Skeletal muscle satellite cell (primary cell): ENCODE measurements around the gene NEK9. TPM values are rescaled to one million over a fixed set of nuclear protein-coding genes. Genes with fewer than 3 reads are reported as not detected.

Source experiments
- H3K27me3 ChIP-seq: 2 replicates; pipeline ENCODE4 v1.7.0; 2013; ENCODE audit warnings: low read length; ENCODE audit not compliant: control insufficient read depth, insufficient read depth
- H3K36me3 ChIP-seq: 2 replicates; pipeline ENCODE4 v1.7.0; 2013; ENCODE audit warnings: mild to moderate bottlenecking, control low read depth, low read length; ENCODE audit not compliant: insufficient read depth
- H3K4me1 ChIP-seq: 2 replicates; pipeline ENCODE4 v1.7.0; 2013; ENCODE audit warnings: low read length; ENCODE audit not compliant: control insufficient read depth, insufficient read depth
- H3K4me2 ChIP-seq: 2 replicates; pipeline ENCODE4 v1.7.0; 2013; ENCODE audit warnings: mild to moderate bottlenecking, low read length
- H3K4me3 ChIP-seq: 2 replicates; pipeline ENCODE4 v1.7.0; 2013; ENCODE audit warnings: low read length
- H3K9ac ChIP-seq: 2 replicates; pipeline ENCODE4 v1.7.0; 2013; ENCODE audit warnings: mild to moderate bottlenecking, low read depth, low read length, moderate library complexity
- H3K9me3 ChIP-seq: replicated peaks from 2 replicates; pipeline ENCODE4 v1.7.0; 2013; ENCODE audit warnings: mild to moderate bottlenecking, control low read depth, low read length
- total RNA-seq: library from RNA; depleted of rRNA; stranded (reverse); fragments of >200 nt; gene quantifications from 2 replicates; pipeline ENCODE4 v1.2.3, GENCODE V29; 2012; rRNA removed

Gene NEK9
- 26.6 and 31.2 TPM in 2 replicates for total RNA-seq

DNA sequence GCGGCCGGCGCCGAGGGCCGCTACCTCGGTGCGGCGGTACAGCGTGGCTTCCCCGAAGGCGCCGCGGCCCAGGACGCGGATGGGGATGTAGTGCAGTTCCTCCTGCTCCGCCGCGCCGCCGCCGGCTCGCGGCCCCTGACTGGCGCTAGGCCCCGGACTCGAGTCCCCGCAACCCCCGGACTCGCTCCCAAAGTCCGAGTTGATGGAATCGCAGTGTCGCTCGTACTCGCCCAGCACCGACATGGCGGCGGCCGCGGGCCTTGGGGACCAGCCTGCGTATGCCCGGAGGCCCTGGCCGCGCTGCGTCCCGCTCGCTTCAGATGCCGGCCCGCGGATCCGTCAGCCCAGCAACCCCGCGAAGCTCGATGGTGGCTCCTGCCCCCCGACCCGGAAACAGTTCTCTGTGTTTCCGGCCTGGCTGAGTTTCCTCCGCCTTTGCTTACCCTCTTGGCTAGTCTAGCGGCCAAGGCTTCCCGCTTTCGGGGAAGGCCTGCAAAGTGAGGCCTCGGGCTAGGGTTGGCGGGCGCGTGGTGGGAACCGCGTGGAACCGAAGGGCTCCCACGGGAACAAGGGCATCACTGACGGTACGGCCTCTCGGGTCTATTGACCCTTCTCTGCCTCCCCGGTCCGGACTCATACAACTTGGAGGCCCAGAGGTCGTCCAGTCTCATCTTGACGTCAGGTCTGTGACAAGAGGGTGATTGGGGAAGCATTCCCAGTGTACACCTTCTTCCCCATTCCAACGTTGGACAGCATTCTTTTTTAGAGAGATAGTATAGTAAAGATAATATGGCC is at the start of gene NEK9:
Gene NEK9, minus strand, starts transcription at position 370 of the 795 bp plus-strand sequence. Its CDS starts 127 bp downstream, at position 243.
- Histone ChIP-seq H3K9ac (peak within 1 kb of the TSS; percentile 99), H3K36me3 (peaks cover 5% of the 10 kb centered on the region), H3K27me3 (no peaks in the 10 kb centered on the region), H3K4me3 (peak within 1 kb of the TSS; percentile 90), H3K4me2 (peak within 1 kb of the TSS; percentile 99), H3K9me3 (no peaks in the 10 kb centered on the region), H3K4me1 (peaks cover 30% of the 10 kb centered on the region)

- H3K9me3 ChIP-seq: no peaks in the 10 kb centered on the region
- peak within 1 kb of the TSS; percentile 97 for H3K9ac ChIP-seq
- H3K27me3 ChIP-seq: no peaks in the 10 kb centered on the region
- H3K4me2 ChIP-seq: peak within 1 kb of the TSS; percentile 81
- H3K4me3 ChIP-seq: peak within 1 kb of the TSS; percentile 86
- H3K4me1 ChIP-seq: peaks cover 12% of the 10 kb centered on the region
- no peaks in the 10 kb centered on the region for H3K36me3 ChIP-seq
These were observed 49.4 kb upstream of the NEK9 start, which contains the start of gene TMED10 for GRCh38 chr14:75176142-75176820. TMED10 (minus strand) TSS chr14:75176612; CDS start chr14:75176579, 33 bp downstream.

DNA sequence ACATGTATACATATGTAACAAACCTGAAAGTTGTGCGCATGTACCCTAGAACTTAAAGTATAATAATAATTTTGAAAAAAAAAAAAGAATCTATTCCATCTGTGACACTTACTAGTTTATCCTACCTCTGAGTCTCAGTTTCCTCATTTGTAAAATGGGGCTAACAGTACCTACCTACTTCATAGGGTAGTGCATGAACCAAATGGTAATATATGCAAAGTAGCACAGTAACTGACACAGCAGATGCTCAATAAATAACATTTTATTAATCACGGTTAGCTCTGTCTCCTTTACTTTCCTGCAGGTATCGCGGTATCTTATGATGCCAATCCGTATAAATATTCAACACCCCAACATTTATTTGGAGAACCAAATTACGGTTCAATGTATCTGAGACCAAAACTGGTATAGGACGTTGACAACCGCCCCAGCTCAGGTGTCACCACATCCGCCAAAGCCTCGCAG is 48.9 kb upstream of the NEK9 start:
- no peaks in the 10 kb centered on the region for H3K36me3 ChIP-seq
- H3K27me3 ChIP-seq: no peaks in the 10 kb centered on the region
- peak overlapping the region; percentile 86 for H3K4me3 ChIP-seq
- H3K9me3 ChIP-seq: no peaks in the 10 kb centered on the region
- peak overlapping the region; percentile 81 for H3K4me2 ChIP-seq
- peaks cover 12% of the 10 kb centered on the region for H3K4me1 ChIP-seq
- H3K9ac ChIP-seq: peak overlapping the region; percentile 97

GRCh38 chr14:75174066-75174465 is 47.2 kb upstream of the NEK9 start:
- no peak overlapping the region for H3K4me3 ChIP-seq
- no peak overlapping the region for H3K9ac ChIP-seq
- H3K9me3 ChIP-seq: no peaks in the 10 kb centered on the region
- H3K27me3 ChIP-seq: no peaks in the 10 kb centered on the region
- H3K4me2 ChIP-seq: peak overlapping the region; percentile 81
- peaks cover 12% of the 10 kb centered on the region for H3K4me1 ChIP-seq
- no peaks in the 10 kb centered on the region for H3K36me3 ChIP-seq

- Histone ChIP-seq H3K4me3 (no peak overlapping the region), H3K9me3 (no peaks in the 10 kb centered on the region), H3K27me3 (no peaks in the 10 kb centered on the region), H3K36me3 (no peaks in the 10 kb centered on the region), H3K4me2 (no peak overlapping the region), H3K9ac (no peak overlapping the region), H3K4me1 (peaks cover 25% of the 10 kb centered on the region)
These were observed 43.9 kb upstream of the NEK9 start for GRCh38 chr14:75170772-75171171.

DNA sequence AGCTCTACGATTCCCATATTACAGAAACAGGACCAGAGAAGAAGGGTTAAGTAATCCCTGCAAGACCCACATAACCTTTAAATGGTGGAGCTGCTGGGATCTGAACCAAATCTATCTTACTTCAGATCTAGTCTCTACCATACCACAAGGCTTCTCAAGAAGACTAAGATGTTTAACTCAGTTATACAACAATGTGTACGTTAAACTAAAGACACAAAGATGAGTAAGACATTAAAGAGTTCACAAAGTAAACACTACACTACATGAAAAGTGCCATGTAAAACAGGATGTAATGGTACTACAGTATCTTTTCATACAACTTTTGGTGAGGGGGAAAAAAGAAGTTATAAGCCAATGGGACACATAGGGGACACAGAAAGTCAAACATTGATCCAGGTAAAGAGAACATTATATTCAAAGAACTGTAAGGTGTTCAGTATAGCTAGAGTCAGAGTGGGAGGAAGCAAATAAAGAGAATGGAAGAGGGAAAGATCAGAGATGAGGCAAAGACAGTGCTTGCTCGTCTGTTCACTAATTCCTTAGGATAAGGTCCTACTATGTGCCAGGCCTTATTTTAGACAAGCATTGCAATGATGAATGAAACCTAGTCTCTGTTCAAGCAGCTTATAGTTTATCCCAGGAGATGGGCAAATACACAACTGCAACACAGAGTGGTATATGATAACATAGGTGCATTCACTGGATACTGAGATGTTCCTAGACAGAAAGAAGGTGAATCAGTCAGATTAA is 41.9 kb upstream of the NEK9 start:
- Histone ChIP-seq H3K9ac (no peak overlapping the region), H3K4me3 (no peak overlapping the region), H3K4me1 (peaks cover 17% of the 10 kb centered on the region), H3K4me2 (no peak overlapping the region), H3K9me3 (no peaks in the 10 kb centered on the region), H3K27me3 (no peaks in the 10 kb centered on the region), H3K36me3 (no peaks in the 10 kb centered on the region)

GRCh38 chr14:75167325-75167724 is 40.5 kb upstream of the NEK9 start:
- H3K4me1 ChIP-seq: peaks cover 17% of the 10 kb centered on the region
- no peak overlapping the region for H3K4me2 ChIP-seq
- no peaks in the 10 kb centered on the region for H3K9me3 ChIP-seq
- H3K36me3 ChIP-seq: no peaks in the 10 kb centered on the region
- no peaks in the 10 kb centered on the region for H3K27me3 ChIP-seq
- no peak overlapping the region for H3K4me3 ChIP-seq
- no peak overlapping the region for H3K9ac ChIP-seq

- H3K9ac ChIP-seq: no peak overlapping the region
- peak overlapping the region; percentile 57 for H3K4me2 ChIP-seq
- H3K9me3 ChIP-seq: no peaks in the 10 kb centered on the region
- no peak overlapping the region for H3K4me3 ChIP-seq
- H3K36me3 ChIP-seq: no peaks in the 10 kb centered on the region
- no peaks in the 10 kb centered on the region for H3K27me3 ChIP-seq
- peaks cover 17% of the 10 kb centered on the region for H3K4me1 ChIP-seq
These were observed 38.9 kb upstream of the NEK9 start for GRCh38 chr14:75165586-75166391.

GRCh38 chr14:75164809-75165208 is 38.0 kb upstream of the NEK9 start:
- no peak overlapping the region for H3K4me2 ChIP-seq
- H3K4me3 ChIP-seq: no peak overlapping the region
- peaks cover 17% of the 10 kb centered on the region for H3K4me1 ChIP-seq
- no peaks in the 10 kb centered on the region for H3K27me3 ChIP-seq
- H3K36me3 ChIP-seq: no peaks in the 10 kb centered on the region
- H3K9me3 ChIP-seq: no peaks in the 10 kb centered on the region
- no peak overlapping the region for H3K9ac ChIP-seq

DNA sequence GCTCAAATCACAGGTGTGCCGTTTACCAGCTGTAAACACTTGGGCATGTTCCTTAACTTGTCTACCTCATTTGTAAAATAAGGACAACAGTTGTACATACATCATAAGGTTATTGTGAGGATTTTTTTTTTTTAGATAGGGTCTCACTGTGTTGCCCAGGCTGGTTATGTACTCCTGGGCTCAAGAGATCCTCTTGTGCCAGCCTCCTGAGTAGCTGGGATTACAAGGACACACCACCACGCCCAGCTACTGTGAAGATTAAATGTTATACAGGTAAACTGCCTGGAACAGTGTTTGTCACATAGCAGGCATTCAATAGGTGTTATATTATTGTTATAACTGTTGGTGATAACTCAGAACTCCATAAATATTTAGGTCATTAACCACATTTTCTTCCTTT is 36.8 kb upstream of the NEK9 start:
- Histone ChIP-seq H3K9me3 (no peaks in the 10 kb centered on the region), H3K27me3 (no peaks in the 10 kb centered on the region), H3K36me3 (no peaks in the 10 kb centered on the region), H3K4me2 (no peak overlapping the region), H3K4me3 (no peak overlapping the region), H3K4me1 (peaks cover 17% of the 10 kb centered on the region), H3K9ac (no peak overlapping the region)
